NCI-H1417 (cell line): Measurements from ENCODE around the gene ITGAD.

Experiments used
- DNase-seq, 3 experiments: peaks; one replicate each; lab custom pipeline; 2025; lab: John Stamatoyannopoulos, UW

The ITGAD gene

DNA sequence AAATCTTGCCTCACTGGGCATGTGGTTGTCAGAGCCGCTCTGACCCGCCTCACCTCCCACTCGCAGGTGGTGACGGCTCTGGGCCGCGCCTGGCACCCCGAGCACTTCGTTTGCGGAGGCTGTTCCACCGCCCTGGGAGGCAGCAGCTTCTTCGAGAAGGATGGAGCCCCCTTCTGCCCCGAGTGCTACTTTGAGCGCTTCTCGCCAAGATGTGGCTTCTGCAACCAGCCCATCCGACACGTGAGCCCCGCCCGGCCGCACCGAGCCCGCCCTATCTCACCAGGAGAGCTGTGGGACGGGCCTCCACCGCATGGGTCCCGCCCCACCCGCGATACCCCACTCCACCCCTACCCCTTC is 82.8 kb downstream of the ITGAD start:
- DNase-seq, result no peak
